ENCODE data around the gene FSD1. TPM values are rescaled to one million over a fixed set of nuclear protein-coding genes. Genes with fewer than 3 reads are reported as not detected.
"Not testable (repeated sequence)": the region's sequence is repeated elsewhere in the genome, so short reads cannot be mapped to it uniquely, and the experiment has no call there.

Gene FSD1
- total RNA-seq, 1 donor from 2014 or later = 25.1 TPM

DNA sequence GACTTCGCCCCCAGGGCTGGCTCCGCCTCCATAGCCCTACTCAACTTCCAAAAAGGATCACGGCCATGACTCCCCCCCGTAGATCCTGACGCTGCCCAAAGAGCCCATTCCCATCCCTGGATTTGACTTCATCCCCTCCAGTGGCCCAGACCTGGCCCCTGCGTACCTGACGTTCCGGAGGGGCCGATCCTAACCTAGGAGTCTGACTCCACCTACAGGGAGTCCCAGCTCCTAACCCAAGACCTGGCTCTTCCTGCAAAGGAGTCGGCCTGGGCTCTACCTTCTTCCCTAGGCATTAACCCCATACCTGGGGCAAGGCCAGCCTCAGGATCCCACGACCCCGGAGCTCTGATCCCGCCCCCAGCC lies 23.5 kb downstream of the FSD1 start:
- Mint-ChIP-seq H3K4me1 (ENCODE audit: low read depth) (peaks cover 2% of the 10 kb centered on the region), H3K27me3 (peaks cover 9% of the 10 kb centered on the region), H3K36me3 (ENCODE audit: insufficient read depth) (peaks cover 4% of the 10 kb centered on the region), H3K4me3 (ENCODE audit: low read depth) (peak overlapping the region; percentile 60), H3K27ac (peak overlapping the region; percentile 81), H3K9me3 (ENCODE audit: low read depth) (no peaks in the 10 kb centered on the region)
- TF ChIP-seq CTCF (IDR thresholded peaks at IDR 0.05; ENCODE audit: unreplicated experiment) = no peak
- no peak for DNase-seq (ENCODE audit: low spot score, unreplicated experiment)

DNA sequence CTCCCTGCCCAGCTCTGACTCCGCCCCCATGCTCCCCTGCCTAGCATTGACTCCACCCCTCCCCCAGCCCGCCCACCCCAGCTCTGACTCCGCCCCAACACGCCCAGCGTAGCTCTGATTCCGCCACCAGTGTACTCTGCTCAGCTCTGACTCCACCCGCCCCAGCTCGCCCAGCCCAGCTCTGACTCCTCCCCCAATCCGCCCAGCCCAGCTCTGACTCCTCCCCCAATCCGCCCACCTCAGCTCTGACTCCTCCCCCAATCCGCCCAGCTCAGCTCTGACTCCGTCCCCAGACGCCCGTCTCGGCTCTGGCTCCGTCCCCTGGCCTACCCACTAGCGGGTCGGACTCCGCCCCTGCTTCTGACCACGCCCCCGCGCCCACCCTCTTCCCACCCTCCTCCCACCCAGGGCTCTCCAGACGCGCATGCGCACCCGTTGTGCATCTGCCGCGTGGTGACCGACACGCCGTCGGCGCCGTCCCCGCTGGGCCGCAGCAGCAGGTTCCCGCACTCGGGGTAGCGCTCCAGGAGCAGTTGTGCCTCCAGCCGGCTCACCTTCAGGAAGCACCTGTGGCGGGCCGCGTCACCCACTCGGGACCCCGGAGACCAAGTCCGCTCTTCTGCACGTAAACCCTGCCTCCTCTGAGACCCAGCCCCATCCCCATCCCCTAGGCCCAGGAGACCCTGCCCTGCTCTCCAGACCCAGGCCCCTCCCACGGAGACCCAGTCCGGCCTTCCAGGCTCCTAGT lies 24.0 kb downstream of the FSD1 start:
- Mint-ChIP-seq H3K4me1 (ENCODE audit: low read depth) (peaks cover 2% of the 10 kb centered on the region), H3K27ac (no peak overlapping the region), H3K36me3 (ENCODE audit: insufficient read depth) (peaks cover 4% of the 10 kb centered on the region), H3K27me3 (peaks cover 9% of the 10 kb centered on the region), H3K9me3 (ENCODE audit: low read depth) (no peaks in the 10 kb centered on the region), H3K4me3 (ENCODE audit: low read depth) (peak overlapping the region; percentile 65)
- peak; percentile 96 for DNase-seq (ENCODE audit: low spot score, unreplicated experiment)
- no peak for TF ChIP-seq CTCF (IDR thresholded peaks at IDR 0.05; ENCODE audit: unreplicated experiment)

DNA sequence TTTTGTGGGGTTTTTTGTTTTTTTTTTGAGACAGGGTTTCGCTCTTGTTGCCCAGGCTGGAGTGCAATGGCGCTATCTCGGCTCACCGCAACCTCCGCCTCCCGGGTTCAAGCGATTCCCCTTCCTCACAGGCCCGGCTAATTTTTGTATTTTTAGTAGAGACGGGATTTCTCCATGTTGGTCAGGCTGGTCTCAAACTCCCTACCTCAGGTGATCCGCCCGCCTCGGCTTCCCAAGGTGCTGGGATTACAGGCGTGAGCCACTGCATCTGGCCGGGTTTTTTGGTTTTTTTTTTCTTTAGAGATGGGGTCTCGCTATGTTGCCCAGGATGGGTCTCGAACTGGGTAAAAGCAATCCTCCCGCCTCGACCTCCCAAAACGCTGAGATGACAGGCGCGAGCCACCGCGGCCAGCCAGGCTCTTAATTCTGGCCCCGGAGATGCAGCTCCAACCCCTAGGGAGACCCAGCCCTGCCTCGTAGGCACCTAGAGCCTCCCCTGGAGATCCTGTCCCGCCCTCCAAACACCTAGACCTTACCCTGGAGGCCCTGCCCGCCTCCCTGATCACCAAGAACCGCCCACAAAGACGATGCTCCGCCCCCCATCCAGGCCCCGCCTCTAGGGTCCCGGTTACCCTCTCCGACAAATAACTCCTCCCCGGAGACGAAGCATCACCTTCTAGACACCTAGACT lies 24.7 kb downstream of the FSD1 start:
- H3K36me3 Mint-ChIP-seq (ENCODE audit: insufficient read depth); DNase-seq (ENCODE audit: low spot score, unreplicated experiment); H3K4me1 Mint-ChIP-seq (ENCODE audit: low read depth); H3K27me3 Mint-ChIP-seq; H3K9me3 Mint-ChIP-seq (ENCODE audit: low read depth); H3K27ac Mint-ChIP-seq: not testable (repeated sequence)
- peak overlapping the region; percentile 65 for H3K4me3 Mint-ChIP-seq (ENCODE audit: low read depth)

- H3K36me3 Mint-ChIP-seq (ENCODE audit: insufficient read depth) = peaks cover 3% of the 10 kb centered on the region
- H3K27ac Mint-ChIP-seq = no peak overlapping the region
- DNase-seq (ENCODE audit: low spot score, unreplicated experiment) = no peak
- H3K27me3 Mint-ChIP-seq = peaks cover 9% of the 10 kb centered on the region
- H3K4me3 Mint-ChIP-seq (ENCODE audit: low read depth) = no peak overlapping the region
- peaks cover 2% of the 10 kb centered on the region for H3K4me1 Mint-ChIP-seq (ENCODE audit: low read depth)
- no peaks in the 10 kb centered on the region for H3K9me3 Mint-ChIP-seq (ENCODE audit: low read depth)
- TF ChIP-seq CTCF (IDR thresholded peaks at IDR 0.05; ENCODE audit: unreplicated experiment) = no peak
These were observed 25.5 kb downstream of the FSD1 start for GRCh38 chr19:4329858-4330257.

DNA sequence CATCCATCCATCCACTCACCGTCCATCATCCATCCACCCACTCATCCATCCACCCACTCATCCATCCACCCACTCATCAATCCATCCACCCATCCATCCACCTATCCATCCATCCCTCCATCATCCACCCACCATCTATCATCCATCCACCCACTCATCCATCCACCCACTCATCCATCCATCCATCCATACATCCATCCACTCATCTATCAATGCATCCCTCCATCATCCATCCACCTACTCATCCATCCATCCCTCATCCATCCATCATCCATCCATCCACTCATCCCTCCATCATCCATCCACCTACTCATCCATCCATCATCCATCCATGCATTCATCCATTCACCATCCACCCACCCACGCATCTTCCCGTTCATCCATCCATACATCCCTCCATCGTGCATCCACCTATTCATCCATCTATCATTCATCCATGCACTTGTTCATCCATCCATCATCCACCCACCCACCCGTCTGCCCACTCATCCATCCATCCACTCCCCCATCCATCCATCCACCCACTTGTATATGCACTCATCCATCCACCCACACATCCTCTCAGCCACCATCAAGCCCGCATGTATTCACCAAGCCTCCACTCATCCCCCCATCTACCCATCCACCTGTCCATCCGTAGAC lies 30.7 kb downstream of the FSD1 start:
- no peak for DNase-seq (ENCODE audit: low spot score, unreplicated experiment)
- Mint-ChIP-seq H3K4me3 (ENCODE audit: low read depth) (no peak overlapping the region), H3K27me3 (no peaks in the 10 kb centered on the region), H3K4me1 (ENCODE audit: low read depth) (peaks cover 9% of the 10 kb centered on the region), H3K27ac (no peak overlapping the region), H3K36me3 (ENCODE audit: insufficient read depth) (peaks cover 1% of the 10 kb centered on the region), H3K9me3 (ENCODE audit: low read depth) (no peaks in the 10 kb centered on the region)
- no peak for TF ChIP-seq CTCF (IDR thresholded peaks at IDR 0.05; ENCODE audit: unreplicated experiment)
